Kidney (tissue), 14 donors: Measurements from ENCODE around the gene WIPF1. TPM values are rescaled to one million over a fixed set of nuclear protein-coding genes. Genes with fewer than 3 reads are reported as not detected.

ENCODE experiments used
- DNase-seq, 5 donors: peaks; one replicate each; pipeline ENCODE4 v3.0.0-alpha.2; 2013 to 2020
- FAIRE-seq: peaks from 2 replicates; lab custom pipeline; 2012; peaks lifted over from hg19 to GRCh38; lab: Jason Lieb, UNC
- H3K27ac ChIP-seq, 2 donors: one replicate each; pipeline ENCODE4 v1.7.0; 2013; ENCODE audit warnings: low read depth in 2 of 2, low read length in 2 of 2, inconsistent platforms in 1 of 2
- H3K27me3 ChIP-seq: one replicate; pipeline ENCODE4 v1.7.1; 2013; ENCODE audit warnings: low read length, inconsistent platforms; ENCODE audit not compliant: control insufficient read depth, insufficient read depth
- H3K36me3 ChIP-seq, 3 donors: one replicate each; pipeline versions ENCODE4 v1.7.0 to v1.7.1; 2013; ENCODE audit warnings: low read length in 3 of 3, control low read depth in 1 of 3, inconsistent platforms in 1 of 3; ENCODE audit not compliant: insufficient read depth in 3 of 3, control insufficient read depth in 2 of 3
- H3K4me1 ChIP-seq, 3 donors: one replicate each; pipeline versions ENCODE4 v1.7.0 to v1.7.1; 2013; ENCODE audit warnings: low read length in 3 of 3, inconsistent platforms in 1 of 3, low read depth in 1 of 3; ENCODE audit not compliant: control insufficient read depth in 2 of 3, insufficient read depth in 2 of 3
- H3K4me3 ChIP-seq, 3 donors: one replicate each; pipeline versions ENCODE4 v1.7.0 to v1.8.1; 2013; ENCODE audit warnings: low read length in 3 of 3, control low read depth in 1 of 3, inconsistent platforms in 1 of 3
- H3K9ac ChIP-seq, 3 donors: one replicate each; pipeline versions ENCODE4 v1.7.0 to v1.7.1; 2013; ENCODE audit warnings: low read length in 3 of 3, control low read depth in 1 of 3, inconsistent platforms in 1 of 3
- H3K9me3 ChIP-seq, 3 donors: one replicate each; pipeline versions ENCODE4 v1.7.0 to v1.7.1; 2013; ENCODE audit warnings: low read length in 3 of 3, control low read depth in 1 of 3, inconsistent platforms in 1 of 3; ENCODE audit not compliant: control insufficient read depth in 2 of 3, insufficient read depth in 1 of 3
- CTCF ChIP-seq: IDR thresholded peaks from 3 replicates; pipeline ENCODE4 v1.5.1; 2012; ENCODE audit warnings: mild to moderate bottlenecking, moderate library complexity, borderline replicate concordance; ENCODE audit not compliant: insufficient read depth; ENCODE audit errors: extremely low read depth
- intact Hi-C: fragments of 100-400 bp; cut with DNase I; formaldehyde crosslinking; loops from one replicate; pipeline ENCODE4 v1.11.1; 2022
- polyA plus RNA-seq: library from polyadenylated mRNA; stranded (reverse); fragments of 350-450 nt; fragmentation: Illumina TruSeq; extraction: RNeasy Lipid Tissue Mini Kit (QIAGEN cat#74804); gene quantifications from one replicate; pipeline ENCODE4 v1.2.3, GENCODE V29; 2014; ENCODE audit warnings: low read depth, low replicate concordance; ENCODE audit not compliant: insufficient read depth
- total RNA-seq: library from RNA; stranded (reverse); fragmentation: NEBNext Ultra II Directional; extraction: Animal tissue kit (Norgen Biotek cat#: 25700); gene quantifications from one replicate; pipeline ENCODE4 v1.2.1, GENCODE V29; 2021
- donor health status: control.
- donor health status: control.
- donor health status: control.
- donor health status: control.
- donor health status: control.
- donor health status: DM: yes; HTN: yes; CAD: no.
- donor health status: Normal renal cell carcinoma (clear cell type).

WIPF1 gene
- total and polyA plus RNA-seq, 2 donors from 2014 or later = 11.7 to 55.0 TPM

GRCh38 chr2:174615871-174616436 is 18.4 kb upstream of the WIPF1 start:
- H3K4me3 ChIP-seq = no peak overlapping the region
- no peaks in the 10 kb centered on the region for H3K27me3 ChIP-seq
- no peak for DNase-seq
- no peaks in the 10 kb centered on the region for H3K36me3 ChIP-seq
- no peaks in the 10 kb centered on the region for H3K9me3 ChIP-seq
- intact Hi-C loops = no loop called here
- H3K9ac ChIP-seq = no peak overlapping the region
- FAIRE-seq = no peak
- no peak for TF ChIP-seq CTCF
- no peak overlapping the region for H3K27ac ChIP-seq
- peaks cover 0 to 16% (median 12%) of the 10 kb centered on the region in 3 donors for H3K4me1 ChIP-seq

GRCh38 chr2:174614261-174614660 is 16.7 kb upstream of the WIPF1 start:
- no peaks in the 10 kb centered on the region for H3K27me3 ChIP-seq
- no peak for TF ChIP-seq CTCF
- no peak overlapping the region for H3K4me3 ChIP-seq
- intact Hi-C loops = no loop called here
- H3K27ac ChIP-seq = no peak overlapping the region
- H3K9ac ChIP-seq = no peak overlapping the region
- FAIRE-seq (no peak), DNase-seq (no peak)
- H3K4me1 ChIP-seq = peaks cover 0 to 19% (median 15%) of the 10 kb centered on the region in 3 donors
- H3K9me3 ChIP-seq = no peaks in the 10 kb centered on the region
- H3K36me3 ChIP-seq = no peaks in the 10 kb centered on the region

- no peaks in the 10 kb centered on the region for H3K27me3 ChIP-seq
- no peak overlapping the region for H3K4me3 ChIP-seq
- FAIRE-seq (no peak), DNase-seq (no peak)
- no peaks in the 10 kb centered on the region for H3K9me3 ChIP-seq
- no peak overlapping the region for H3K9ac ChIP-seq
- H3K36me3 ChIP-seq = no peaks in the 10 kb centered on the region
- intact Hi-C loops = no loop called here
- H3K4me1 ChIP-seq = peaks cover 0 to 19% (median 15%) of the 10 kb centered on the region in 3 donors
- H3K27ac ChIP-seq = no peak overlapping the region
- no peak for TF ChIP-seq CTCF
Measured at GRCh38 chr2:174613531-174613930, 15.9 kb upstream of the WIPF1 start.

- intact Hi-C loops = no loop called here
- Histone ChIP-seq H3K9me3 (no peaks in the 10 kb centered on the region), H3K27me3 (no peaks in the 10 kb centered on the region), H3K4me1 (peaks cover 0 to 19% (median 15%) of the 10 kb centered on the region in 3 donors), H3K27ac (no peak overlapping the region), H3K36me3 (no peaks in the 10 kb centered on the region), H3K4me3 (no peak overlapping the region), H3K9ac (no peak overlapping the region)
- DNase-seq = no peak
- FAIRE-seq = no peak
- TF ChIP-seq CTCF = no peak
Measured at GRCh38 chr2:174612970-174613369, 15.4 kb upstream of the WIPF1 start.
